Body of pancreas (tissue), 4 donors: ENCODE data around the gene SUGCT.

ENCODE experiments used
- POLR2A ChIP-seq, 3 donors: fragments of 450-650 bp; IDR thresholded peaks; one replicate each; pipeline ENCODE4 v1.6.1; 2016; ENCODE audit warnings: antibody characterized with exemption in 3 of 3, mild to moderate bottlenecking in 2 of 3
- TF ChIP-seq, protein P1 (sequence below), 7 experiments: fragments of 450-650 bp in 4 of 7; fragments of 200-600 bp in 3 of 7; sonication (generic) in 3 of 7; IDR thresholded peaks; one replicate each; pipeline ENCODE4 v1.5.1; 2016 to 2019; ENCODE audit warnings: antibody characterized with exemption in 7 of 7

DNA sequence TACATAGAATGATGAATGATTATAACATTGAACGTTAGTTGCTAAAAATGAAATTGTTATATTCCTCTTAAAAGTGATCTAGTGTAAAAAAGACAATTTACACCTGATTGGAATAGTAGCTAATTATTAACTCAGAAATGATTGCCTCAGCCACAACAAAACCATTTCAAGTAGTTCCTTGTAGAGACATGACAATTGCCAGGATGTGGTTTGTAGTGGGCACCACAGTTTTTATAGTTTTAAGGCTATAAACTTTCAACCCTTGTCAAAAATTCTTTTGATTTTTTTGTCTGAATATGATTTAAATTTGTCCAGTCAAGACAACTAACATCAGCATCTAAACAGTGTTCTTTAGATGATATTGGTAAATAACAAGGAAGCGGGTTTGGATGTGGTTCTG, 145.2 kb downstream of the SUGCT start:
- TF ChIP-seq, protein P1, sequence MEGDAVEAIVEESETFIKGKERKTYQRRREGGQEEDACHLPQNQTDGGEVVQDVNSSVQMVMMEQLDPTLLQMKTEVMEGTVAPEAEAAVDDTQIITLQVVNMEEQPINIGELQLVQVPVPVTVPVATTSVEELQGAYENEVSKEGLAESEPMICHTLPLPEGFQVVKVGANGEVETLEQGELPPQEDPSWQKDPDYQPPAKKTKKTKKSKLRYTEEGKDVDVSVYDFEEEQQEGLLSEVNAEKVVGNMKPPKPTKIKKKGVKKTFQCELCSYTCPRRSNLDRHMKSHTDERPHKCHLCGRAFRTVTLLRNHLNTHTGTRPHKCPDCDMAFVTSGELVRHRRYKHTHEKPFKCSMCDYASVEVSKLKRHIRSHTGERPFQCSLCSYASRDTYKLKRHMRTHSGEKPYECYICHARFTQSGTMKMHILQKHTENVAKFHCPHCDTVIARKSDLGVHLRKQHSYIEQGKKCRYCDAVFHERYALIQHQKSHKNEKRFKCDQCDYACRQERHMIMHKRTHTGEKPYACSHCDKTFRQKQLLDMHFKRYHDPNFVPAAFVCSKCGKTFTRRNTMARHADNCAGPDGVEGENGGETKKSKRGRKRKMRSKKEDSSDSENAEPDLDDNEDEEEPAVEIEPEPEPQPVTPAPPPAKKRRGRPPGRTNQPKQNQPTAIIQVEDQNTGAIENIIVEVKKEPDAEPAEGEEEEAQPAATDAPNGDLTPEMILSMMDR (IDR thresholded peaks at IDR 0.05) = no peak
- TF ChIP-seq POLR2A (IDR thresholded peaks at IDR 0.05) = no peak
